NCI-H1436 (cell line): ENCODE measurements around the gene DLGAP4.
A peak's percentile ranks its signal among the peaks of the same experiment; 100 is the strongest.

Source experiments
- DNase-seq: peaks from one replicate; lab custom pipeline; 2025; lab: John Stamatoyannopoulos, UW

Gene DLGAP4, protein sequence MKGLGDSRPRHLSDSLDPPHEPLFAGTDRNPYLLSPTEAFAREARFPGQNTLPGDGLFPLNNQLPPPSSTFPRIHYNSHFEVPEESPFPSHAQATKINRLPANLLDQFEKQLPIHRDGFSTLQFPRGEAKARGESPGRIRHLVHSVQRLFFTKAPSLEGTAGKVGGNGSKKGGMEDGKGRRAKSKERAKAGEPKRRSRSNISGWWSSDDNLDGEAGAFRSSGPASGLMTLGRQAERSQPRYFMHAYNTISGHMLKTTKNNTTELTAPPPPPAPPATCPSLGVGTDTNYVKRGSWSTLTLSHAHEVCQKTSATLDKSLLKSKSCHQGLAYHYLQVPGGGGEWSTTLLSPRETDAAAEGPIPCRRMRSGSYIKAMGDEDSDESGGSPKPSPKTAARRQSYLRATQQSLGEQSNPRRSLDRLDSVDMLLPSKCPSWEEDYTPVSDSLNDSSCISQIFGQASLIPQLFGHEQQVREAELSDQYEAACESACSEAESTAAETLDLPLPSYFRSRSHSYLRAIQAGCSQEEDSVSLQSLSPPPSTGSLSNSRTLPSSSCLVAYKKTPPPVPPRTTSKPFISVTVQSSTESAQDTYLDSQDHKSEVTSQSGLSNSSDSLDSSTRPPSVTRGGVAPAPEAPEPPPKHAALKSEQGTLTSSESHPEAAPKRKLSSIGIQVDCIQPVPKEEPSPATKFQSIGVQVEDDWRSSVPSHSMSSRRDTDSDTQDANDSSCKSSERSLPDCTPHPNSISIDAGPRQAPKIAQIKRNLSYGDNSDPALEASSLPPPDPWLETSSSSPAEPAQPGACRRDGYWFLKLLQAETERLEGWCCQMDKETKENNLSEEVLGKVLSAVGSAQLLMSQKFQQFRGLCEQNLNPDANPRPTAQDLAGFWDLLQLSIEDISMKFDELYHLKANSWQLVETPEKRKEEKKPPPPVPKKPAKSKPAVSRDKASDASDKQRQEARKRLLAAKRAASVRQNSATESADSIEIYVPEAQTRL

DNA sequence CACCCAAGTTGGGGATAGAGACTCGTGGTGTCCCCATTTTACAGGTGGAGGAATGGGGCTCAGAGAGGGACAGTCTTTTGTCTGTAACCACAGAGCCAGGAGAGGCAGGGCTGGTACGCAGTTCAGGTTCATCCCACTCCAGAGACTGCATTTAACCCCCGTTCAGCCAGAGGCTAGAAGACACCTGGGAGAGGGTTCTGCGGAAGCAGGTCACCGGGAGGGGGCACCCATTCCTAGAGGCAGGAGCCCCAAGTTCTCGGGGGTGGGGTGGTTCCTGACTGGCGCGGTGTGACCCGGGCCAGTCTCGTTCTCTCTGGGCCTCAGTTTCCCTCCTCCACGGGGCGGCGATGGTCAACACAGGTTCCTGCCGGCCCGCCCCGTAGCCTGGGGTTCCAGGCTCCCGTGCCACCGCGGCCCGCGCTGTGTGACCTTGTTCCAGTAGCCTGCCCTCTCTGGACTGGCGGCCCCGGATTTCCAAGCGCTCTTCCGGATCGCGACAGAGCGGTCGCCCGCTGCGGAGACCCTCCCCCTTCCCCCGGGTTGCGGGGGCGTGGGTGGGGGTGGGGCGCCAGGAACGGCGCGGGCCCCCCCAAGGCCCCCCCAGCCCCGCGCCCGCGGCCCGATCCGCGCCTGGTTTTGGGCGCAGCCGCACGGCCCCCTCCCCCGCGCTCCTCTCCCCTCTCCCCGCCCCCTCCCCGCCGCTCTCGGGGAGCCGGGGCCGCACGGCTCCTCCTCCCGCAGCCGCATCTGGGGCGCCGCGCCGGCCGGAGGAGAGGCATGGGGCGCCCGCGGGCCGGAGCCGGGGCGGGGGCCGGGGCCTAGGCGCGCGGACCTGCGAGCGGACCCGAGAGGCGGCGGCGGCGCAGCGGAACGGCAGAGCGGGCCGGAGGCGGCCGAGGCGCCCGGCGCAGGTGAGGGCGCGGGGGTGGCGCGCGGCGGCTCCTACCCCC lies at the start of gene DLGAP4:
DLGAP4 (plus strand) TSS at position 738 of the 950 bp plus-strand sequence. CDS start 125,379 bp downstream, outside the sequence.
- no peak for DNase-seq

DNA sequence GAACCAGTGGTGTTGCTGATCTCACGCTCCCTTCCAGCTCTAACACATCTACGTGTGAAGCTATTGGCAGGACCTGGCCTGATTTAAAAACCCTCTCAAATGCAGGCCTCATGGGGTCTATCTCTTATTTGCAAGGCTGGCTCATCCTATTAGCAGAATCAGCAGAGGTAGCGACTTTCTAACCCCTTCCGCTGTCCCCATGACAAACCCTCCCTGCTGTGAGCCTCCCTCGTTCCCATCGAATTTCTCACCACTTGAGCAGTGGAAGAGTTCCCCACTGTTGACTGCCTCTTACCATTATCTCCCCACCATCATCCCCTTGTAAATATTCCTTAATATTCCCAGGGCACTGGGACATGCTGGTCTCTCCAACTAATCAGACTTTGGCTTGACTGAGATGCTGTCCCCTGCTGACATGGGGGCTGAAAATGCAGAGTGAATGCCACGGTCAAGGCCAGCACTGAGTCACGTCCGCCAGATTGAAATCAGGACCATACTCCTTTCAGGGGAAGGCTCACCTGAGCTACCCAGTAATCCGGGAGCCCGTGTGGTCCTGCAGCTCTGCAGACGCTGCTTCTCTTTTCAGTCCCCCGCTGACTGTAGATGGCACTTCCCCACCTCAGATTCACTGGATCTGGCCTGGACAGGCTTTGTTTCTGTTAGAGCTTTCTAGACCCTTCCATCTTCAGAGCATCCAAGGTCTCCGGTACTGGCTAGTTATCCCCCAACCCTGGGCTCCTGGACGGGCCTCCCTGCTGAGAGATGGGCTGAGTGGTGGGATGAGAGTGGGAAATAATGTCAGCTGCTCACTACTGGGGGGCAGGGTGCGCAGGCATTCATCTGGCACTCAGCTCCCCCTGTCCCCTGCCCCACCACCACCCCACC lies 46.7 kb upstream of the DLGAP4 start:
- no peak for DNase-seq

DNA sequence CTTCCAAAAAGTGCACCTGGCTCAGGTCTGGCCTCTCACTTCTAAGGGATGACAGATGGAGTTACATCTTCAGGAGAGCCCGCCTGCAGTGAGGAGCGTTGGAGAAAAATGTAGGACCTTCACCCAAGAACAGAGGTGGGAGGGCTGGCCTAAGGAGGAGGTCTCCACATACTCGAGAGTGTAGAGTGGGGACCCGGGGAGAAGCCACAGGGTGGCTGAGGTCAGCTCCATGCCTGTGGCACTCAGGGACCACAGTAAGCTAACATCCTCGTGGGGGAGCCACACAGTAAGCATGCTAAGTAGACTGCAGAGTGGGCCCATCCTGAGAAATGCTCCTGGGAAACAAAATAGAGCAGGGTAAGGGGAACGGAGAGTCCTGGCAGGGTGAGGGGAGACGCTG lies 45.8 kb upstream of the DLGAP4 start:
- no peak for DNase-seq

DNA sequence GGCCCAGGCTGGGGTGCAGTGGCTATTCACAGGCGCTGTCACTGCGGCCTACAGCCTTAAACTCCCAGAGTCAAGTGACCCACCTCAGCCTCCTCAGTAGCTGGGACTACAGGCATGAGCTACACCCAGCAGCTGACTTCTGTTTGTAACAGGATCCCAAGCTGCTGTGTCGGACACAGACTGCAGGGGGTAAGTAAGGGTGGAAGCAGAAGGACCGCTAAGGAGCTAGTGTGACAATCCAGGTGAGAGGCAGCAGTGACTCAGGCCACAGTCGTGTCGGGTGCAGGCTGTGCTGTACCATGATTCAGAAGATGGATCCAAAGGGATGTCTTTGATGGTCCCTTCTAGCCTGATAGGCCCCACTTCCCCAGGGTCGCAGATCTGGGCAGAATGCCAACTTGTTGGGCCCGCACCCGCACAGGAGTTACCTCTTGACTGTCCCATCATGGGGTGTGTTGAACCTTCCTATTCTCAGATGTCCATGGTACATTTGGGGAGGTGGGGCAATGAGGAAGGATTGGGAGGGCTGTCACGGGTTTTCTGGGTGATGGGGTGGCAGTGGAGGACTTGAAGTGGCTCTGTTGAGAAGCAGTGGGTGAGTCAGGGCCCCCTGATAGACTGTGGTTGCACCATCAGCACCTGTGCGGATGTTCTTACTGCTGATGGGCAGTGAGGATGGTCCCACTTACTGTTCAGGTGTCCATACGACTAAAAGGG lies 44.6 kb upstream of the DLGAP4 start:
- DNase-seq, result no peak

DNA sequence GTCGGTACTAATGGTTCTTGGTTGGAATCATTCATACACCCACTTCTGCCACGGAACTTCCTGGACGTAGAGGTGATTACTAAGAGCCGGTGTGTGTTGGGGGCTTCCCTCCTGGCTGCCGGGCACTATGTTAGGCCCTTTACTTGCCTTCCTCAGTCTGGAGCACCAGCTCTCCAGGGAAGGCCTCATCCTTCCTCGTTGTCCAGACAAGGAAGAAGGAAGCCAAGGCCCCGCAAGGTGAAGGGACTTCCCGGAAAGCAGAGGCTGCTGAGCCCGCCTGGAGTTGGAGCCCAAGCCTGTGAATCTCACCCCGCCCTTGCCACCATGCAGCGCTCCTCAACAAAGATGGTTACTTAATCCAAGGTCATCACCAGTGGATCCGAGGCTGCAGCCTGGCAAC lies 43.7 kb upstream of the DLGAP4 start:
- no peak for DNase-seq

DNA sequence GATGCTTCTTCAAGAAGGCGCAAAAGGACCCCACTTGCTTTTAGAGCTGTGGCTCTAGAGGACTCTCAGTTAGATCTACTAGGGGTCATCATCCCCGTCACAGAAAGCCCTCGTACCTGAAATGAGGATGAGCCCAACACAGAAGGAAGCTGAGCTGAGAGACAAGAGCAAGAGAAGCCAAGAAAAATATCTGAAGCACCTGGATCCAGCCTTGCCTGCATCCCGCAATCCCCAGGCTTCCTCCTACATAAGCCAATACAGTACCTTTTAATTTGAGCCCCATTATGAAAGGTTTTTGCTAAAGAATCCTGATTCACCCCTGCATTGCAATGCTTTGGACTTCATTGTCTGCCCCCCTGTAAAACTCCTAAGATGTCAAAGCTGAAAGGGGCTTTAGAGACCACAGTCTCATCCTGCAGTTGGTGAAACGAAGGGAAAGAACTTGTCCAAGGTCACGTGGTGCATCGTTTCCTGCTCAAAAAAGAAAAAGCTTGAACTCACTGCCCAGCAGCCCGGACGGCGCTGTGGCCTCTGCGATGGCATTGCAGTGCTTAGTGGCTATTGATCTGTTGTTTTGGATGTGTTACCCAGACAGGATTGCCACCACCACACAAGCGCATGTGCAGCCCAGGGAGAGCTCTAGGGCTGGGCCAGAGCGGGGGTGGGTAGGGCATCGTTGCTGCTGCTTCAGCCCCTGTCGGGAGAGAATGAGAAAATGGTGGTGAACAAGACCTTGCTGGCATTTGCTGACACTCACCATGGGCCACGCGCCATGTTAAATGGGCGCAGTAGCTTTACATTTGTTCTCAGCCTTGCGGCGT lies 41.5 kb upstream of the DLGAP4 start:
- no peak for DNase-seq

DNA sequence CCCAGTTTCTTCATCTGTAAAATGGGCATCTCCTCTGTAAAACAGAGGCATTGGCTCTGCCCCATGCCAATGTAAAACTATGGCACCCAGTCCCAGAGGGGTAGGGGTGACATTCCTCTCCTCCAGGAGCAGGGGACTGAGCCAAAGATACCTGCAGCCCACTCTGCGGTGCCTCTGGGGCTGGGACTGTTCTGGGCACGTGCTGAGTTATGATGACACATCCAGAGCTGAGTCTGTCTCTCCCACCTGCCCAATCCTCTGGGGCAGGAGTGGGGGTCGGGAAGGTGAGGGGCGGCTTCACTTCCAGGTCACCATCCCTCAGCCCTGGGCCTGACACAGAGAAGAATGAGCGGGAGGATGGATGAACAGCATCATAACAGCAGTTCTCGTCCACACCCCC lies 40.0 kb upstream of the DLGAP4 start:
- no peak for DNase-seq

DNA sequence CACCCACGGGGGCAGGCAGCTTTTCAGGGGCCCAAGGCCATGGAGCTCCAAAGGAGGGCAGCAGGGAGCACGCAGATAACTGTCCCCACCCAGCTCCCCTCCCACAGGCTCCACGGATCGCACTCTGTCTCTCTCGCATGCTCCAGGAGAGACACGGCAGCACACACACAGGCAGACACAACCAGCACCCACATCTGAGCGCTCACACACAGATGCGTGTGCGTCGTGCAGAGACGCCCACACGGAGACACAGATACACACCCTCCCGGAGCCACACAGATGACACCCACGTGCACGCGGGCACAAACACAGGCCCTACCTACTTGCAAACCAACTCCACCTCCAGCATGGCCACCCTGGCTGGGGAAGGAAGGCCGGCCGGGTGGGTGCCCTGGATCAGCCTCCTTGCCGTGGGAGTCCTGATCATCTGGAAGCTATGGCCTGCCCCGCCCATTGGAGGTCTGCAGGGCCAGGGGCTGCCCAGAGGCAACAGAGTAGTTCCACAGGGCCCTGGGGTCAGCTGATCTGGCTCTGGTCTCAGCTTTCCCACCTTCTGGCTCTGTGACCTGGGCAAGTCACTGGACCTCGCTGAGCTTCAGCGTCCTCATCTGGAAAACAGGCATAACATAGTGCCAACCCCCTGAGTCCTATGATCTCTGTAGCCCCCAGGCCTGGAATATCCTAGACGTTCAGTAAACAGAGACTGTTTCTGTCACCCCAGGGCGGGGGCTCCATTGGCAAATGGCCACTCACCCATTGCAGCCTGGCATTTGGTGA lies 38.3 kb upstream of the DLGAP4 start:
- no peak for DNase-seq

DNA sequence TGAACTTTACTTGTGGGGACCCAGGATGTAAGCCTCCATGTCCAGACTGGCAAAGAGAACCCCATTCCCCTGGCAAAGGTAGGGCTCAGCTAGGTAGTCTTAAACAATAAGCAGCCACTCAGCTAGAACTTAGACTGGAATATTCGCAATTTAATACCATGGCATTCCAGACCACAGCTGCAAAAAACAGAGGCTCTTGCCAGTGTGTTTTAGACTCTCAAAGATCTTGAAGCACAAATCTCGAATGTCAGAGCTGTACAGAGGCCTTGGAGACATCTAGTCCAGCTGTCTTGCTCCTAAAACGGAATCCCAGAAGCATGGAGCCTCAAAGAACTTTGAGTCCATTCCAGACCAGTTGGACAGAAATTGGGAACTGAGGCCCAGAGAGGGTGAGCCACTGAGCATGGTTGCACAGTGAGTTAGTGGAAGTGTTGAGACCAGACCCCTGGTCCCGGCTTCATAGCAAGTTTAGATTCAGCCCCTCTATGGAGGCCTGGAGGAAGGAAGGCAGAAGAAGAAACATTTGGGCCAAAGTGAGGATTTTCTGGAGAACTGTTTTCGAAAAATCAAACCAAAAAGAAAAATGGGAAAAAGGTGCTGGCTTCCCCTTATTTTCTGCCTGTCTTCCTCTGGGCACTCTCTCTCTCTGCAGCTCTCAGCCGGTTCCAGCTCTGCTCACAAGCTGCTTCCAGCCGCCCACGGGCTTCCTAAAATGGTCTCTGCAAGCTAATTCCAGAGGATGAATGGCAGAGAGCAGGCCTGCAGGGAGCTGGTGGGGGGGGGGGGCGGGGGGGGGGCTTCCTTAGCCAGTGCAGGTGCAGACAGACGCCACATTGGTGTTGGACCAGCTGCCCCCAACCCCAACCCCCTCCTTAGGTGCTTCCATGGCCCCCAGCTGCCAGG lies 37.4 kb upstream of the DLGAP4 start:
- no peak for DNase-seq

DNA sequence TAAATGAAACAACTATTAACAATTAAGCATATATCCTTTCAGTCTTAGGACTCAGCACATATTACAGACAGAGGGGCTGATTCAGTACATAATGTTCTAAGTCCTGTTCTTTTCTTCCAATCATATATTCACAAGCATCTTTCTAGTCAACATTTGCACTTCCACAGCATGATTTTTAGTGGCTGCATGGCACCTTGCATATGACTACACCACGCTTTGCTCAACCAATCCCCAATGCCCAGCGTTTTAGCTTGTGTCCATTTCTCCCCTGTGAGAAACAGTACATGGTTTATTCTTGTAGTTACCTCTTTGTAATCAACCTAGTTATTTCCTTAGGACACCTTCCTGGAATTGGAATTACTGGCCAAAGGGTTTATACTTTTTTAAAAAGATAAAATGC lies 36.6 kb upstream of the DLGAP4 start:
- no peak for DNase-seq

DNA sequence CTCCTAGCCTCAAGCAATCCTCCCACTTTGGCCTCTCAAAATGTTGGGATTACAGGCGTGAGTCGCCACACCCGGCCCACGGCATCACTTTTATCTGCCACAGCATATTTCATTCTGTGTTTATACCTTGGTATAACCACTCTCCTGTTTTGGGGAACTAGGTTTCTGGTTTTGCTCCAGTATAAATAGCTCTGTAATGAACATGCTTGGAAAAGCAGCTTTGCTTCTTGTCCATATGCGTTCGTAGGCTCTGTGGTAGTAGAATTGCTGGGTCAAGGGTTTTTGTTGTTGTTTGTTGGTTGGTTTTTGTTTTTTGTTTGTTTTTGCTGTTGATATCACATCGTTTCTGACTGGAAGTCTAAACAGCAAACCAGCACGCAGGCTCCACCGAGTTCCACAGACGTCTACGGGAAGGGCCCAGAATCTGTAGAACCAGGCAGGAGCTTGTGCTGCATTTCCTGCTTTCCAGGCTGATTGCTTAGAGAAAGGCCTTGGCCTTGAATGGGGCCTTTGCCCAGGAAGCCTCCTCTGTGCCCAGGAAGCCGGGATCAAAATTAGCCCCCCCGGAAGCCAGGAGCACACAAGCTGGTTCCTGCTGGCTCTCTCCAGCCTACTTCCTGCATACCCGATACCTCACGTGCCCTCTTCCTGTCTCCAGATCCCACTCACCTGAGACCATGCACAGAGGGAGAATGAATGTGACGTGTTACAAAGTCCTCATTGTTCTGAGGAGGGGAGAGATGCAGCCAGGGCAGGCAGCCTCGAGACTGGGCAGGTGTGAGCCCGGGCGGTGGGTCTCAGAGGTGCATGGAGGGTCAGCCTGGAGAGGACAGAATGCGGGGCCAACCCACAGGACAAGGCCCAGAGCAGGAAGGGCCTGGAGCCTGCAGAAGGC lies 35.1 kb upstream of the DLGAP4 start:
- no peak for DNase-seq

DNA sequence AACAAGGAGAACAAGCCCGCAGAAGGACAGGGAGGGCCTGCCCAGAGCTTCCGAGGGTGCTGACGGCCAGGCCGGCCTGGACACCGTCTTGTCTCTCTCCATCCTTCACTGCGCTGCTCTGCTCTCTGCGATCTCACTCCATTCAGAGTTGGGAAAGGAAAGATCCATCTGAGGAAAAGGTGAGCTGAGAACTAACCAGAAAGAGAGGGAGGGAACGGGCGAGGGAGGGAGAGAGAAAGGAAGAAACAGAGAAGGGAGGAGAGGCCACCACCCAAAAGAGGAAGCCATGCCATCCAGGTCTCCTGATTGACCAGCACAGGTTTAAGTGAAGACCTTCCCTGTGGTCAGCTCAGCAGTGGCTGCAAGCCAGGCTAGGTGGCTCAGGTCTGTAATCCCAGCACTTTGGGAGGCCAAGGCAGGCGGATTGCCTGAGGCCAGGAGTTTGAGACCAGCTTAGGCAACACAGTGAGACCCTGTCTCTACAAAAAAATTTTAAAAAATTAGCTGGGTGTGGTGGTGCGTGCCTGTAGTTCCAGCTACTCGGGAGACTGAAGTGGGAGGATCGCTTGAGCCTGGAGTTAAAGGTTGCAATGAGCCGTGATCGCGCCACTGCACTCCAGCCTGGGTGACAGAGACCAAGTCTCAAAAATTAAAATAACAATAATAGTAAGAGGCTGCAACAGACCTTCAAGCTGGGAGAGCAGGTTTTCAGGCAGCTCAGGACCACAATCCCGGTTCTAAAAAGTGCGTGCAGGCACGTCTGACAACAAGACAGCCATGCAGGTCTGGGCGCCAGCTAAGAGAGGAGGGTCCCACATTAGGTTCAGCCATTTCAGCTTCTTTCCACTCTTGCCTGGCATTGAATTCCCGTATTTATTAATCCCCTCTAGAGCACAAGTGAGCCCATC lies 34.2 kb upstream of the DLGAP4 start:
- no peak for DNase-seq

DNA sequence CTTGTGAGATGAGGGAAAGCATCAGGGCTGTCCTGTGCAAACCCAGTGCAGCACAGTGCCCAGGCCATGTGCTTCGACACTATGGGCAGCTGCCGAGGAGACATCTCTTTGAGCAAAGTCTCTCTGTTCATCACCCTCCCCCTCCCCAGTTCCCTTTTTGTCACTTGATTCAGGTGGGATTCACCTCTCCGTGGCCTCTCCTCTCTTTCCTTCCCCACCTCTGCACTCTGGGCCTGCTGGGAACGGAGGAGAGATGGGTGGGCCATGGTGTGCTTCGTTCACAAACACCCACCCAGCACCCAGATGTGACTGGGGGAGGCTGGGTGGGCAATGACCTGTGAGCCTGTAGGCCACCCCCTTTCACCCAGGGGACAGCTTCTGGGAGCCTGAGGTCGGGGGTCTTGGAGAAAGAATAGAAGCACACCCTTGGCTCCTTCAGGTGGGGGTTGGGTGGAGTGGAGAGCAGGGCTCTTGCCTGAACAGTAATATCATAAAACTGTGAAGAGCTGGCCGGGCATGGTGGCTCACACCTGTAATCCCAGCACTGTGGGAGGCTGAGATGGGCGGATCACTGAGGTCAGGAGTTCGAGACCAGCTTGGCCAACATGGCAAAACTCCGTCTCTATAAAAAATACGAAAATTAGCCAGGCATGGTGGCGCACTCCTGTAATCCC lies 33.5 kb upstream of the DLGAP4 start:
- no peak for DNase-seq

DNA sequence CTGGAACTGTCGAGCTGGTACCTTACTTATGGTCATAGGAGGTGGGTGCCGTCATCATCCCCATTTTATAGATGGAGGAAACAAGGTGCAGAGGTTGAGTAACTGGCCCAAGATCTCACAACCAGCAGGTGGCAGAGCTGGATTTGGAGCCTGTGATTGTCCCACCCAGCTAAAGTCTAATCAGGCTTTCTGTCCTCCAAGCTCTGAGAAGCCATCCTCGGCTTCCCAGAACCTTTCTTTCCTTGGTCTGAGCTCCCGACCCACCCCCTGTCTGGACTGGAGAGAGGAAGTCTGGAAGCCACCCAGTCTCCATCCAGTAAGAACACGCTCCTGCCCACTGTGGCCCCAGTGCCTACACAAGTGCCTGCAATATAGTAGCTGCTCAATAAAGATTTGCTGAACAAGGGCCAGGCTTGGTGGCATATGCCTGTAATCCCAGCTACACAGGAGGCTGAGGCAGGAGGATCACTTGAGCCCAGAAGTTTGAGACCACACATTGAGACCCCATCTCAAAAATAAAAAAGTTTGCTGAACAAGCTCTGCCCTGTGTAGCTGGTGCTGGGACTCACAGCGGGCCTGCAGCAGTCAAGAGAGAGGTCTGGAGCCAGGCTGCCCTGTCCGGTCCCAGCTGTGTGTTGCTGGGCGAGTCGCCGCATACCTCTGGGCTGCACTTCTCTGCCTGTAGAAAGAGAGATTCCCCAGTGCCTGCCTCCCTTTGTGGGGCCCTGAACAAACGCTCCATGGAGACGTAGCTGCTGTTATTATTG lies 32.5 kb upstream of the DLGAP4 start:
- DNase-seq, result peak; percentile 5
